GM12801 (cell line): ENCODE measurements around the gene MYBBP1A.

Experiments used
- TF ChIP-seq, protein P1 (sequence below): IDR thresholded peaks from one replicate; pipeline ENCODE4 v1.5.1; 2011; ENCODE audit warnings: control low read depth; ENCODE audit not compliant: insufficient read length; ENCODE audit errors: extremely low read depth

Gene MYBBP1A

DNA sequence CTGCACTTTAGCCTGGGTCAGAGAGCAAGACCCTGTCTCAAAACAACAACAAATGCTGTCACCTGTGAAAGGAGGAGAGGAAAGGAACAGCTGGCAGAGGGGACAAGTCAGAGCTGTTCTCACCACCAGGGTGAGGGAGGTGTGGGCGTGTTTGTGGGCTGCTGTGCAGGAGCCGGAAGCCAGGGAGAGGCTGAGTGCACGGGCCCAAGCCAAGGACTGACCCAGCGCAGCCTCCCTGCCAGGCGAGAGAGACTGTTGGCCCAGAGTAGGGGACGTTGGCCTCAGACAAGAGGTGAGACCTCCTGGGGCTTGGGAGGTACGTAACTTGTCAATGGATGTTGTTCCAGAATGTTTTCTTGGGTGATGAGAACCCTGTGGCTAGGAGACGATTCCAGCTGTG, 45.8 kb downstream of the MYBBP1A start:
- TF ChIP-seq, protein P1, sequence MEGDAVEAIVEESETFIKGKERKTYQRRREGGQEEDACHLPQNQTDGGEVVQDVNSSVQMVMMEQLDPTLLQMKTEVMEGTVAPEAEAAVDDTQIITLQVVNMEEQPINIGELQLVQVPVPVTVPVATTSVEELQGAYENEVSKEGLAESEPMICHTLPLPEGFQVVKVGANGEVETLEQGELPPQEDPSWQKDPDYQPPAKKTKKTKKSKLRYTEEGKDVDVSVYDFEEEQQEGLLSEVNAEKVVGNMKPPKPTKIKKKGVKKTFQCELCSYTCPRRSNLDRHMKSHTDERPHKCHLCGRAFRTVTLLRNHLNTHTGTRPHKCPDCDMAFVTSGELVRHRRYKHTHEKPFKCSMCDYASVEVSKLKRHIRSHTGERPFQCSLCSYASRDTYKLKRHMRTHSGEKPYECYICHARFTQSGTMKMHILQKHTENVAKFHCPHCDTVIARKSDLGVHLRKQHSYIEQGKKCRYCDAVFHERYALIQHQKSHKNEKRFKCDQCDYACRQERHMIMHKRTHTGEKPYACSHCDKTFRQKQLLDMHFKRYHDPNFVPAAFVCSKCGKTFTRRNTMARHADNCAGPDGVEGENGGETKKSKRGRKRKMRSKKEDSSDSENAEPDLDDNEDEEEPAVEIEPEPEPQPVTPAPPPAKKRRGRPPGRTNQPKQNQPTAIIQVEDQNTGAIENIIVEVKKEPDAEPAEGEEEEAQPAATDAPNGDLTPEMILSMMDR, result no peak

DNA sequence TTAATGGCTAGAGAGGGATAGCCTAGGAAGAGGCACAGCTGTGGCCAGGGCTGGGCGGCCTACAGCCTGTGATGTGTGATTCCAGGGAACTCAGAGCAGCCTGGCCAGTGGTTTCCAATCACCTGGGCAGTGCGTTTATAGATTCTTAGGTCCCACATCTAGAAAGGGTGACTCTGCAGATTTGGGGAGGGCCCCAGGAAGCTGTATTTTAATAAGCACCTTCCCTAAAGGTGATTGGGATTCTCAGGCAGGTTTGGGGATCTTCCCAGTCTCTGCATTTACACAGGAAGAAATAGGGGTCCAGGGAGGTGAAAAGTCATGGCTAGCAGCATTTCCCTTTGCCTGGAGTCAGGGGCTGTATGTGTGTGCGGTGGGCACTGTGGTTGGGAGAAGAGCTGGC, 47.0 kb downstream of the MYBBP1A start:
- TF ChIP-seq, protein P1, result no peak

DNA sequence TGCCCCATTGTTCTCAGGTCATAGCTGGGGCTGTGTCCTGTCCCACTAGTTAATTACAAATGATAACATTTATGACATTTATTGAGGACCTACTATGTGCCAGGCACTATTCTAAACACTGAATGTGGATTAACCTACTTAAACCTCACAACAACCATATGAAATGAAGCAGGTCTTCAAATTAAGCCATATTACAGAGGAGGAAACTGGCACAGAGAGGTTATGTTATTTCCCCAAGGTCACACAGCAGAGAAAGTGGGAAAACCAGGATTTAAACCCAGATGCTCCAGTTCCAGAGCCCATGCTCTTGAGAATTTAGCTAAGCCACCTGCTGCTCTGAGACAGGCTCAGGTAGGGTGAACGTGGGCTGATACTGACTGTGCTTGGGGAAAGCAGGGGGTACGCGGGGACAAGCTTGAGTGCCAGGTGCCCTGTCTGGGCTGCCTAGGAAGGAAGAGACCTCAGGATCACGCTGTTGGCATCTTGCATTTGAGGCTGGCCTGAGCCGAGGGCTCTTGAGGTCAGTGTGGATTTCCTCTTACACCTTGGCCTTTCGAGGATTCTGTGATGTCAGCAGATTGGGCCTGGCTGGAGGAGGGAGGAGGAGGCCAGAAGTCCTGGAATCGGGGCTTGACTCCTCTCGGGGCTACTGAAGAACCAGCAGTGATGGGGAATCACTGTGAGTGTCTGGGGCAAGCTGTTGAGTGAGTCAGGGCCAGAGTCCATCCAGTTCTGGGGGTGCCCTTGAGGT, 47.6 kb downstream of the MYBBP1A start:
- TF ChIP-seq, protein P1, result no peak

DNA sequence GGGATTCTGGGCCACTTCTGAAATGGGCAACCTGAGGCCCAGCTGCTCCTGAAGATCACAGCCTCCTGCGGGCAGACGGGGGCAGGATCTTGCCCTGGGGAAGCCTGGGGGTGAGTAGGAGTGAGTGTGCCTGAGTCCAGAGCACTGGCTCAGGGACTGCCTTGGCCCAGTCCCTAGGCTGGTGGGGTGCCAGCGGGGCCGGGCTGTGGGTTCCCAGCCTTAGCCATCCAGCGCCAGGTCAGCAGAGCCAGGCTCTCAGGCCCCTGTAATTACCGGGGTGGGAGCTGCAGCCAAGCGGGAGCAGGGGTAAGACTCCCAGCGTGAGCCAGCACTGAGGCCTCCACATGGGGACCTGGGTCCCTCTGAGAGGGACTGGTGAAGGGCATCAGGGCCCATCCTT, 48.3 kb downstream of the MYBBP1A start:
- TF ChIP-seq, protein P1, result no peak

DNA sequence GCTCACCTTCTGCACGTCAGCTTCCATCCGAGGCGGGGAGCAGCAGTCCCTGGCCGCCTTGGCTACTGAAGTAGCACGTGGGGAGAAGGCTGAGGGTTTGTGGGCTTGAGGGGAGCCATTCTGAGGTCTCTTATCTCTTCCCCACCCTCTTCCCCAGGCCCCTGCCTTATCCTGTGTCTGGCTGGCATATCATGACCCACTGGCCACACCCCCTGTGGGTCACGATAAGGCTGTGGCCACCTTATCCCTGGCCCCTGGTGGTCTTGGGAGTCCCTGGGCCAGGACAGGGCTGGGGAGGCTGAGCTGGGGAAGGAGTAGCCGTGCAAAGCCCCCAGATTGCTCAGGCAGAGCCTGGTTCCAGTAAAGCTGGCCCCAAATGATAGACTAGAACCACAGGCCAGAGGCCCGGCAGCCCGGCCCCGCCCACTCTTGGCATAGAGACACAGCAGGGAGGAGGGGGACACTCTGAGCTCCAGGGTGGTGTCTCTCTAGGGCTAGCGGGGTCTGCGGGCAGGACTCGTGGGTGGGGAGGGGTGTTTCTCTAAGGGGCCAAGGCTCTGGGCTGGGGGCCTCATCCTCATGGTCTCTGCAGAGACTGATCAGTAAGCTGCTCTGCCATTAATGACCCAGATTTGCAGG, 48.9 kb downstream of the MYBBP1A start:
- TF ChIP-seq, protein P1, result no peak

DNA sequence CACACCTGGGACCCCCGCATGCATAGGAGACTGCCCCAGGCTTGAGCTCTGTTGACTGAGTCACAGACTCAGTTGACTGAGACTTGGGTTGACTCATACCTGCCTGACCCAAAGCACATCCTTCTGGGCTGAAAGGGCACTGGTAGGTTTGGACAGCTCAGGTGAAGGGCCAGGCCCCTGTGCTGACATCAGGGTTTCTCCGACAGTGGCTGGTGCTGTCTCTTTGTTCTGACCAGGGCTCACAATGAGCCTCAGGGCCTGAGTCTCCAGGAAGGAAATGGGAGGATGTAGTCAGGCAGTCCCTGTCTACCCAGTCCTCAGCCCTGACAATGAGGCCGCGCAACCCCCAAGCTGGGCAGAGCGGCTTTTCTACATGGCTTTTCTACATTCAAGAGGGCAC, 50.0 kb downstream of the MYBBP1A start:
- TF ChIP-seq, protein P1, result no peak

DNA sequence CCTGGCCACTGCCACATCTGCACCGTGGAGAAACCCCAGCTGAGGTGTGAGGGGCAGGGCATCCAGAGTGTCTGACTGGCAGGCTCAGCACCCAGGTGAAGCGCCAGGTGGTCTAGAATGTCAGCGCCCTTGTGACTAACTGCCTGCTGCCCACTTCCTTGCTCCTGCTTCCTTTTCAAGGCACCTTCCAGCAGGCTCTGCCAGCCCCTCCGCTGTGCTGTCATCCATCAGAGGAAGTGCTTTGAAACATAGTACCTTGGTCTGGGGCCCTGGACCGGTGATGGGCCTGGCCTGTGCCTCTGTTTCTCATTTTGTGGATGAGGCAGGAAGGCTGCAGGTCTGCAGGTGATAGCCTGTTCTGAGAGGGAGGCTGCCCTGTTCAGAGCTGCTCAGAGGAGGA, 51.0 kb downstream of the MYBBP1A start:
- TF ChIP-seq, protein P1, result no peak
